ES-I3 (cell line): ENCODE results near the gene RELT.

Source experiments
- H3K36me3 ChIP-seq: 2 replicates; pipeline ENCODE4 v1.6.1; 2013; ENCODE audit warnings: mild to moderate bottlenecking, low read length, control low read depth, moderate library complexity; ENCODE audit not compliant: insufficient read depth
- H3K4me1 ChIP-seq: 2 replicates; pipeline ENCODE4 v1.6.1; 2013; ENCODE audit warnings: mild to moderate bottlenecking, control low read depth, low read length; ENCODE audit not compliant: insufficient read depth
- H3K9ac ChIP-seq: 2 replicates; pipeline ENCODE4 v1.6.1; 2013; ENCODE audit warnings: low read depth, mild to moderate bottlenecking, low read length, moderate library complexity
- H3K9me3 ChIP-seq: 2 replicates; pipeline ENCODE4 v1.6.1; 2013; ENCODE audit warnings: mild to moderate bottlenecking, low read length, moderate library complexity; ENCODE audit not compliant: control insufficient read depth, insufficient read depth

RELT gene

DNA sequence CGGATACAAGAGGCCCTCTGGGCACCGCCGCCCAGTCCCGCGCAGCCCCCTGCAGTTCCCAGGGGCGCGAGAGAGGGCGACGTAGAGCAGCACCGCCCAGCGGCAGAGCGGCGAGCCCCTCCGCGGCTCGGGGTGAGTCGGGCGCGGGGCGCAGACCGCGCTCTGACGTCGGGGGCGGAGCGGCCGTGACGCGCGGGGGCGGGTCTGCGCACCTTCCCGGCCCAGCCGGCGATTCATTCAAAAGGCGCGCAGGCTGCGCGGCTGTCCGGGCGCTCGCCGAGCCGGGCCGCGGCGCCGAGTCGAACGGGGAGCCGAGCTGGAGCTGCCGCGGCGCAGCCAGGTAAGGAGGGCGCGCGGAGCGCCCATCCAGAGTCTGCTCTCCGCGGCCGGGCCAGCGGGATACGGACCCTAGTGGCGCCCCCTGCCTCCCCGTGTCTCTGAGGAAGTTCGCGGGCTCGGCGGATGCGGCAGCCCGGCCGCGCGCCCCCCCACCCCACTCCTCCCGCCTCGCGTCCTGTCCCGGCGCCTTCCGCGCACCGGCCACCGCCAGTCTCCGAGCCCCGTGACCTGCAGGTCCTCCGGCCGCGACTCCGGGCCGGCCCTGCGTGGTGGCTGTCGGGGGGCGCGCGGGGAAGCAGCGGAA, at the start of gene RELT:
TSS of gene RELT (plus strand) at position 240 of the 643 bp plus-strand sequence. CDS start 12,738 bp downstream, outside the sequence.
- H3K9ac ChIP-seq, result peak within 1 kb of the TSS; percentile 84
- H3K4me1 ChIP-seq, result peaks cover 15% of the 10 kb centered on the region
- no peaks in the 10 kb centered on the region for H3K36me3 ChIP-seq
- H3K9me3 ChIP-seq, result no peaks in the 10 kb centered on the region

GRCh38 chr11:73326929-73327811, 49.0 kb upstream of the RELT start:
- H3K36me3 ChIP-seq, result no peaks in the 10 kb centered on the region
- H3K4me1 ChIP-seq, result peaks cover 38% of the 10 kb centered on the region
- no peak overlapping the region for H3K9ac ChIP-seq
- H3K9me3 ChIP-seq, result no peaks in the 10 kb centered on the region

DNA sequence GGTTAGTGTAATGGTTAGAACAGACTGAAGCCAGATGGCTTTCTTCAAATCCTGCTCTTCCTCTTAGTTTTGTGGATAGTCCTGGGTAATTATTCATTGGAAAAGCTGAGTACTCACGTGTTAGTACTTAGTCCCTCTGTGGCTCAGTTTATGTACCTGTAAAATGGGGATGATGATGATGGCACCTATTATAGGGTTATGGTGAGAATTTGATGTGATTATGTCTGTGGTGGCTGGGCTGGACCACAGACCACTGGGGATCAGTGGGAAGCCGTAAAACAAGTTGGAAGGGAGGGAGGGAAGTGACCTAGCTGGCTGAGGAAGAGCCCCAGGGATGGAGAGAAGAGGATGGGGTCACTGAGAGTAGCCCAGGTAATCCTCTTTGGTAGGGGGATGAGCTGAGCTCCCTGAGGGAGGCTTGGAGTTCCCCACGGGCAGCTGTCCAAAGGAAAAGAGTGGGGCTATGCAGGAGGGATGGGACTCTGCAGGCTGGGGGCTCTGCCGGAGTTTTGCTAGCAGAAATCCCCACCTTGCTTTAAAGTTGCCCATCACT, 48.3 kb upstream of the RELT start:
- Histone ChIP-seq H3K9me3 (no peaks in the 10 kb centered on the region), H3K9ac (no peak overlapping the region), H3K36me3 (no peaks in the 10 kb centered on the region), H3K4me1 (peaks cover 38% of the 10 kb centered on the region)

DNA sequence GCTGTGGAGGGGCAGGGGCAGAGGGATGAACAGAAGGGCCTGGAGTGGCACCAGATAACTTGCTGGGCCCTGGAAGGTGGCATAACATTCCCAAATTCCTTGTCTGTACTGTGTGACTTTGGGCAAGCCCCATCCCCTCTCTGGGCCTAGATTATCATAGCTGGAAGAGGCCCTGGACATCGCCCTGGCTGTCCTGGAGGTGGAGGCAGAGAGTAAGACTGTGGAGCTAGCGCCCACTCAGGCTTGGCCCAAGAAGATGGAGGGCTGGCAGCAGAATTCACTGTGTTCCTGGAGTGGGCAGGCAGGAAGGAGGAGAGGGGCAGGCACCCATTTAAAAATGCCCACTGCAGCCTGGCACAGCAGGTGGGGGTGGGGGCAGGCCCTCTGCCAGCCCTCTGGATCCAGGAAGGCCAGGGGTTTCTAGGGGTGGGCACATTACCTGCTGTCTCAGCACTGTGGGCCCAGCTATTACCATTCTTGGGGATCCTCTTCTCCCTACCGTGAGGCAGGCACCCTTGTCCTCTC, 45.6 kb upstream of the RELT start:
- Histone ChIP-seq H3K36me3 (no peaks in the 10 kb centered on the region), H3K4me1 (peaks cover 52% of the 10 kb centered on the region), H3K9me3 (no peaks in the 10 kb centered on the region), H3K9ac (no peak overlapping the region)

GRCh38 chr11:73331138-73331916, 44.9 kb upstream of the RELT start:
- H3K4me1 ChIP-seq, result peaks cover 52% of the 10 kb centered on the region
- no peaks in the 10 kb centered on the region for H3K36me3 ChIP-seq
- no peak overlapping the region for H3K9ac ChIP-seq
- H3K9me3 ChIP-seq, result no peaks in the 10 kb centered on the region

DNA sequence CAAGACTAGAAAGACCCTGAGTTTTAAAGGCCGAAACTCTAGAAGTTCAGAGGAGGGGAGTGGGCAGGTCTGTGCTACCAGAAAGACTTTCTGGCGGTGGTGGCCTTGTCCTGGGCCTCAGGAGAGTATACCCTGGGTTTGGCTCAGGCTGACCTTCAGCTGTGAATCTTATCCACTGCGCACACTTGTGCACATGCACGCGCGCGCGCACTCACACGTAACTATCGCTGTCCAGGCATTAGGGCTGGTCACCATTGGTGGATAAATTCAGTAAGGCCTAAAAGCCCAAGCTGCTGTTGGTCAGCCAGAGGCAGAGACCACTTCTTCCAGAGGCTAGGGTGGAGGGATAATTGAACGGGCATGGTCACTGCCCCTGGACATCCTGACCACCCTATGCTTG, 43.0 kb upstream of the RELT start:
- H3K36me3 ChIP-seq, result no peaks in the 10 kb centered on the region
- no peaks in the 10 kb centered on the region for H3K9me3 ChIP-seq
- H3K4me1 ChIP-seq, result peaks cover 46% of the 10 kb centered on the region
- no peak overlapping the region for H3K9ac ChIP-seq

DNA sequence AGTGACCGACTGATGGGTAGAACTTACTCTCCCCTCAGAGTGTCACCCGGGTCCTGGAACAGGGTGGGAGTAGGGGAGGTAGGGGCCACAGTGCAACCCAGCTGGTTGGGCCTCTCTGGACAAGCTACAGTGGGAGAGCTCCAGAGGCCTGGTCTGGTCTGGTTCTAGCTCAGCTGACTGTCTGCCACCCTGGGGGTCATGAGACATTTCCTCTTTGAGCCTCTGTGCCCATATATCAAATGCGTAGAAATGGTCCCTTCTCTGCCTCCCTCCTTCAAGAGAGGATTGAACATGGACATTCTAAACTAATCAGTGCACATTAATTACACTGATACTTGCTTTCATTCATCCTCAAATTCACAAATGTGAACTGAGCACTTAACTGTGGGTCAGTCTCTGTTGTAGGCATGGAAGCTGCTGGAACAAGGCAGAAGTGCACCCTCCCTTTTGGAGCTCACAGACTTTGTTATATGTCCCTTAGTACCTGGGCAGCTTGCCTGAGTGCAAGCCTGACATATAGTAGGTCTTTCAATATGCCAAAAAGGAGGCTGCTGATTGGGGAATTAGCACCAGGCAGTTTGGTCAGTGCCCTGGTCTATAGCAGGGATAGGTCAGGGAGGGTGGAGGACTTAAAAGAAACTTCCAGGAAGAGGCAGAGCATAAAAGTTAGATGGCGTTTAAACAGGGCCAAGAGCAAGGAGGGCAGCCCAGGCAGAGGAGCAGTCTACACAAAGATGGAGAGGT, 42.4 kb upstream of the RELT start:
- Histone ChIP-seq H3K9me3 (no peaks in the 10 kb centered on the region), H3K4me1 (peaks cover 46% of the 10 kb centered on the region), H3K9ac (no peak overlapping the region), H3K36me3 (no peaks in the 10 kb centered on the region)

- Histone ChIP-seq H3K4me1 (peaks cover 46% of the 10 kb centered on the region), H3K36me3 (no peaks in the 10 kb centered on the region)
Observed at GRCh38 chr11:73334384-73335203, 41.6 kb upstream of the RELT start.

DNA sequence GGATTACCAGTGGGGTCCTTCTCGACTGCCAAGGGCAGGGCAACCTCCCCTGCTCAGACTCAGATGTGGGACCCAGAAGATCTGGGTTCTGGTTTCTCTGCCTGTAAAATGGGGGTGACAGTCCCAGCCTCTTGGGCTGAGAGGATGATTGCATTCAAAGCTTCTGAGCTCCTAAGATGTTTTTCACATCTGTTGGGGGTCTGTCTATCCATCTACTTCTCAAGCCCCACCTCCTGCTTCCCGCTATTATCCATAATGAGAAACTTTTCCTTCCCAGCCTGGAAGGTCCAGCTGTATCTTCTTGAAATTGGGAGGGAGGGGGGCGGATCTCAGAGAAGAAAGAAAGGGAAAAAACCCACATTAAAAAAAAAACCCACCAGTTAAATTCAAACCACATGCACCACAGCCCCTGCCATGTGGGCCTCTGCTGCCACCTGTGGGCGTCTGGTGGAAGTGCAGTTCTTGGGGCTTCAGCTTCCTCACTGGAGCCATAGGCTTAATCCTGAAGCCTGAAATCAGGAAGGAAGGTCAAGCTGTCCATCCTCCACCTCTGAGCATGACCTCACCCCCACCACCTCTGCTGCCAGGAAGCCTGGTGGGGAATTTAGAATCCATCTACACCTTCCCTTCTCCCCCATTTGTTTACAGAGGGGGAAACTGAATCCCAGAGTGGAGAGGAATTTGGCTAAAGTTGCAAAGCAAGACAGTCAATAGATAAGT, 40.8 kb upstream of the RELT start:
- Histone ChIP-seq H3K36me3 (no peaks in the 10 kb centered on the region), H3K4me1 (peaks cover 48% of the 10 kb centered on the region), H3K9me3 (no peaks in the 10 kb centered on the region), H3K9ac (no peak overlapping the region)

More at GRCh38 chr11:73334384-73335203, 41.6 kb upstream of the RELT start:
- Histone ChIP-seq H3K9me3 (no peaks in the 10 kb centered on the region), H3K9ac (no peak overlapping the region)

DNA sequence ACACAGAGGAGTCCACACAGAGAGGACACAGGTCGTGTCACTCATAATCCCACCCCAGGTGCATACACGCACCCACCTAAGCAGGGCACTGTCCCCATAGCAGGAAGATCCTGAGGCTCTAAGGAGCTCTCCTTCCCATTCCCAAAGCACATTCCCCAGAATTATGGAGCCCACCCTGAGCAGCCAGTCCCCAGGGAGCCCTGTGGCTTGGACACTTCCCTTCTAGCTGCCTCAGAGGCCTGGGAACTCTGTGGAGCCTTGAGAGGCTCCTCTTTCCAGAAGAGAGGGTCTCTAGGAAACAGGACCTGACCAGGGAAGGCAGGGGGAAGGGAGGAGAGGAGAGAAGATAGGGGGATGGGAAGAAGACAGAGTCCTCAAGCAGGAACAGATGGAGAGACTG, 38.4 kb upstream of the RELT start:
- no peaks in the 10 kb centered on the region for H3K36me3 ChIP-seq
- no peaks in the 10 kb centered on the region for H3K9me3 ChIP-seq
- H3K4me1 ChIP-seq, result peaks cover 25% of the 10 kb centered on the region
- H3K9ac ChIP-seq, result no peak overlapping the region

GRCh38 chr11:73338279-73338678, 37.9 kb upstream of the RELT start:
- no peaks in the 10 kb centered on the region for H3K36me3 ChIP-seq
- H3K4me1 ChIP-seq, result peaks cover 23% of the 10 kb centered on the region
- no peaks in the 10 kb centered on the region for H3K9me3 ChIP-seq
- H3K9ac ChIP-seq, result no peak overlapping the region

DNA sequence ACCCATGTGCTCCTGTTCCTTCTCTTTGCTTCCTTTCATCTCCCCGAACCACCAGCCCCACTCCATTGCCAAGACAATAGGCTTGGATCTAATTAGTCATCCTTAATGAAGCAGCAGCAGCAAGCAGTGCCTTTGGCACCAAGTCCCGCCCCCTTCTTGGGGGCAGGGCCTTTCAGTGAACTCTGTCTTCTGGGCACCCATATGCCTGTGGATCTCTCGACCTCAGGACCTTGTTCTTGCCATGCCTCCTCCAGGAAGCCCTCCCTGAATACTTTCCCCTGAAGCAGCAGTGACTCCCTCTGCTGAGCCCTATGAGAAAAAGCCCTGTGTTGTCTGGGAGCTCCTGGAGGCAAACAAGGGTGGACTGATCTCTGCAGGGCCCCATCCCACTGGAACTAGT, 36.0 kb upstream of the RELT start:
- Histone ChIP-seq H3K36me3 (no peaks in the 10 kb centered on the region), H3K9ac (no peak overlapping the region), H3K9me3 (no peaks in the 10 kb centered on the region), H3K4me1 (peaks cover 10% of the 10 kb centered on the region)
